ENCODE results near the gene C12orf54.
"Not testable (repeated sequence)": the region's sequence is repeated elsewhere in the genome, so short reads cannot be mapped to it uniquely, and the experiment has no call there.

The C12orf54 gene

GRCh38 chr12:48482930-48483329 lies 632 bp downstream of the C12orf54 start:
- no peak for DNase-seq (ENCODE audit: low read depth)
- no peak for TF ChIP-seq CTCF (IDR thresholded peaks at IDR 0.05; ENCODE audit: low read depth, low read length, missing control alignments)
- no peak overlapping the region for H3K4me3 ChIP-seq (ENCODE audit: low read depth, low read length)

- TF ChIP-seq CTCF (IDR thresholded peaks at IDR 0.05; ENCODE audit: low read depth, low read length, missing control alignments), result no peak
These were observed 4.0 kb downstream of the C12orf54 start for GRCh38 chr12:48486261-48486660.

GRCh38 chr12:48486679-48487078 lies 4.4 kb downstream of the C12orf54 start:
- DNase-seq (ENCODE audit: low read depth), result no peak
- TF ChIP-seq CTCF (IDR thresholded peaks at IDR 0.05; ENCODE audit: low read depth, low read length, missing control alignments), result no peak
- no peak overlapping the region for H3K4me3 ChIP-seq (ENCODE audit: low read depth, low read length)

More at GRCh38 chr12:48486261-48486660, 4.0 kb downstream of the C12orf54 start:
- no peak for DNase-seq (ENCODE audit: low read depth)
- no peak overlapping the region for H3K4me3 ChIP-seq (ENCODE audit: low read depth, low read length)

GRCh38 chr12:48489012-48489411 lies 6.7 kb downstream of the C12orf54 start:
- no peak overlapping the region for H3K4me3 ChIP-seq (ENCODE audit: low read depth, low read length)
- TF ChIP-seq CTCF (IDR thresholded peaks at IDR 0.05; ENCODE audit: low read depth, low read length, missing control alignments), result no peak
- DNase-seq (ENCODE audit: low read depth), result peak; percentile 39

GRCh38 chr12:48489456-48489855 lies 7.2 kb downstream of the C12orf54 start:
- H3K4me3 ChIP-seq (ENCODE audit: low read depth, low read length); DNase-seq (ENCODE audit: low read depth): not testable (repeated sequence)

- H3K4me3 ChIP-seq (ENCODE audit: low read depth, low read length); DNase-seq (ENCODE audit: low read depth): not testable (repeated sequence)
These were observed 18.0 kb downstream of the C12orf54 start for GRCh38 chr12:48500281-48500680.

GRCh38 chr12:48506836-48507235 lies 24.5 kb downstream of the C12orf54 start:
- DNase-seq (ENCODE audit: low read depth); H3K4me3 ChIP-seq (ENCODE audit: low read depth, low read length): not testable (repeated sequence)

GRCh38 chr12:48508987-48509386 lies 26.7 kb downstream of the C12orf54 start:
- DNase-seq (ENCODE audit: low read depth), result no peak
- no peak for TF ChIP-seq CTCF (IDR thresholded peaks at IDR 0.05; ENCODE audit: low read depth, low read length, missing control alignments)
- no peak overlapping the region for H3K4me3 ChIP-seq (ENCODE audit: low read depth, low read length)

- TF ChIP-seq CTCF (IDR thresholded peaks at IDR 0.05; ENCODE audit: low read depth, low read length, missing control alignments), result no peak
- DNase-seq (ENCODE audit: low read depth), result no peak
These were observed 27.8 kb downstream of the C12orf54 start for GRCh38 chr12:48510111-48510510.

More at GRCh38 chr12:48510111-48510510, 27.8 kb downstream of the C12orf54 start:
- H3K4me3 ChIP-seq (ENCODE audit: low read depth, low read length), result no peak overlapping the region

Measured in GM12864 (cell line).